Spleen (tissue), 7 donors: ENCODE data around the gene MGST2.

ENCODE experiments used
- CTCF ChIP-seq, 11 experiments: fragments of 200-600 bp in 7 of 11; fragments of 450-650 bp in 4 of 11; sonication (generic) in 4 of 11; IDR thresholded peaks in 8 of 11; conservative IDR thresholded peaks in 3 of 11; 1 replicate in 7 of 11; 2 replicates in 4 of 11; pipeline versions ENCODE4 v1.4.0 to v1.8.0; 2016 to 2021; ENCODE audit warnings: antibody characterized with exemption in 11 of 11, inconsistent platforms in 4 of 11, mild to moderate bottlenecking in 1 of 11
- POLR2A ChIP-seq, 3 donors: fragments of 450-650 bp; IDR thresholded peaks; one replicate each; pipeline ENCODE4 v1.5.1; 2017; ENCODE audit warnings: antibody characterized with exemption in 3 of 3, mild to moderate bottlenecking in 1 of 3
- POLR2AphosphoS5 ChIP-seq, 3 donors: sonication (generic); formaldehyde crosslinking; IDR thresholded peaks; one replicate each; pipeline ENCODE4 v1.5.1; 2017; ENCODE audit warnings: antibody characterized with exemption in 3 of 3
- donor health status: DM: no; HTN: no; CAD: no; lungs with moderate emphysema.
- donor health status: DM: no; HTN: no; CAD: no.
- donor health status: DM: no; HTN: no; CAD: no.

GRCh38 chr4:139647952-139648351 is 17.7 kb upstream of the MGST2 start:
- TF ChIP-seq POLR2A (IDR thresholded peaks at IDR 0.05) (no peak), CTCF (IDR thresholded peaks at IDR 0.05 in 8 of 11, conservative IDR thresholded peaks at IDR 0.05 in 3 of 11) (no peak), POLR2AphosphoS5 (IDR thresholded peaks at IDR 0.05) (no peak)
